HG03354 (cell line): ENCODE results near the gene PIKFYVE.
"Not testable (repeated sequence)": the region's sequence is repeated elsewhere in the genome, so short reads cannot be mapped to it uniquely, and the experiment has no call there.

Source experiments
- ATAC-seq: cut with Tn5 transposase; IDR thresholded peaks from one replicate; pipeline ENCODE4 v1.9.1; 2021; ENCODE audit warnings: mild to moderate bottlenecking; ENCODE audit not compliant: unreplicated experiment, poor library complexity, severe bottlenecking

Gene PIKFYVE

GRCh38 chr2:208297961-208298360 lies 31.9 kb downstream of the PIKFYVE start:
- no peak for ATAC-seq

GRCh38 chr2:208300847-208301618 lies 35.0 kb downstream of the PIKFYVE start:
- no peak for ATAC-seq

- ATAC-seq: no peak
Observed at GRCh38 chr2:208304157-208304556, 38.1 kb downstream of the PIKFYVE start.

GRCh38 chr2:208304695-208305094 lies 38.6 kb downstream of the PIKFYVE start:
- no peak for ATAC-seq

- no peak for ATAC-seq
Observed at GRCh38 chr2:208306291-208306690, 40.2 kb downstream of the PIKFYVE start.

- peak; percentile 66 for ATAC-seq
Observed at GRCh38 chr2:208311321-208311720, 45.3 kb downstream of the PIKFYVE start.

GRCh38 chr2:208311954-208312353 lies 45.9 kb downstream of the PIKFYVE start:
- ATAC-seq: peak; percentile 59

- ATAC-seq: peak; percentile 74
Observed at GRCh38 chr2:208315081-208315788, 49.2 kb downstream of the PIKFYVE start.

- ATAC-seq: no peak
Observed at GRCh38 chr2:208318127-208318526, 52.1 kb downstream of the PIKFYVE start.

- peak; percentile 13 for ATAC-seq
Observed at GRCh38 chr2:208319391-208319790, 53.3 kb downstream of the PIKFYVE start.

- peak; percentile 91 for ATAC-seq
Observed at GRCh38 chr2:208320686-208321085, 54.6 kb downstream of the PIKFYVE start.

GRCh38 chr2:208326016-208326415 lies 60.0 kb downstream of the PIKFYVE start:
- no peak for ATAC-seq

GRCh38 chr2:208329485-208329884 lies 63.4 kb downstream of the PIKFYVE start:
- ATAC-seq: no peak

GRCh38 chr2:208334230-208334629 lies 68.2 kb downstream of the PIKFYVE start:
- ATAC-seq: no peak

GRCh38 chr2:208346756-208347155 lies 80.7 kb downstream of the PIKFYVE start:
- no peak for ATAC-seq

- no peak for ATAC-seq
Observed at GRCh38 chr2:208350610-208351009, 84.6 kb downstream of the PIKFYVE start.

- ATAC-seq: no peak
Observed at GRCh38 chr2:208352644-208353567, 86.9 kb downstream of the PIKFYVE start.

GRCh38 chr2:208354964-208355381 lies 88.9 kb downstream of the PIKFYVE start:
- no peak for ATAC-seq

GRCh38 chr2:208356420-208356819 lies 90.4 kb downstream of the PIKFYVE start:
- ATAC-seq: not testable (repeated sequence)
